DOHH2 (cell line): Measurements from ENCODE around the gene APMAP.

ENCODE experiments used
- H3F3A ChIP-seq: fragments of 200-600 bp; sonication (generic), shearing (Covaris generic); 2 replicates; pipeline ENCODE4 v1.6.0; 2016; ENCODE audit warnings: antibody characterized with exemption, mild to moderate bottlenecking; ENCODE audit not compliant: control insufficient read depth, insufficient read depth
- H3K27ac ChIP-seq: fragments of 200-600 bp; sonication (generic); 2 replicates; pipeline ENCODE4 v1.5.1; 2014; ENCODE audit warnings: low read depth, mild to moderate bottlenecking, low read length, moderate library complexity
- H3K27me3 ChIP-seq: fragments of 200-600 bp; sonication (generic); 2 replicates; pipeline ENCODE4 v1.6.1; 2014; ENCODE audit warnings: mild to moderate bottlenecking, low read length, mixed read lengths; ENCODE audit not compliant: control insufficient read depth
- H3K36me3 ChIP-seq: fragments of 200-600 bp; sonication (generic); 2 replicates; pipeline ENCODE4 v1.6.1; 2014; ENCODE audit warnings: mild to moderate bottlenecking, low read length, moderate library complexity, mixed read lengths; ENCODE audit not compliant: control insufficient read depth
- H3K4me1 ChIP-seq: fragments of 200-600 bp; sonication (generic); 2 replicates; pipeline ENCODE4 v1.6.1; 2014; ENCODE audit warnings: mild to moderate bottlenecking, low read length, mixed read lengths; ENCODE audit not compliant: control insufficient read depth
- H3K4me2 ChIP-seq: fragments of 200-600 bp; sonication (generic); 2 replicates; pipeline ENCODE4 v1.6.0; 2014; ENCODE audit warnings: mild to moderate bottlenecking, low read length, moderate library complexity
- H3K4me3 ChIP-seq: fragments of 200-600 bp; sonication (generic); 2 replicates; pipeline ENCODE4 v1.5.1; 2014; ENCODE audit warnings: mild to moderate bottlenecking, low read length, mixed read lengths
- H3K79me2 ChIP-seq: fragments of 200-600 bp; sonication (generic); 2 replicates; pipeline ENCODE4 v1.6.1; 2014; ENCODE audit warnings: mild to moderate bottlenecking, low read length, mixed read lengths; ENCODE audit not compliant: control insufficient read depth
- H3K9me2 ChIP-seq: fragments of 200-600 bp; sonication (generic); replicated peaks from 2 replicates; pipeline ENCODE4 v1.6.1; 2014; ENCODE audit warnings: mild to moderate bottlenecking, low read length, mixed read lengths; ENCODE audit not compliant: control insufficient read depth
- H3K9me3 ChIP-seq: fragments of 200-600 bp; sonication (generic); 2 replicates; pipeline ENCODE4 v1.6.1; 2014; ENCODE audit warnings: antibody characterized with exemption, low read length, mixed read lengths; ENCODE audit not compliant: control insufficient read depth, insufficient read depth
- H4K20me1 ChIP-seq: fragments of 200-600 bp; sonication (generic); 2 replicates; pipeline ENCODE4 v1.6.0; 2014; ENCODE audit warnings: low read depth, mild to moderate bottlenecking, antibody characterized with exemption, low read length, moderate library complexity; ENCODE audit not compliant: control insufficient read depth, insufficient read depth
- CTCF ChIP-seq: fragments of 200-600 bp; sonication (generic); IDR thresholded peaks from one replicate; pipeline ENCODE4 v1.5.1; 2014; ENCODE audit warnings: antibody characterized with exemption, mild to moderate bottlenecking, low read depth, low read length; ENCODE audit not compliant: poor library complexity, severe bottlenecking
- EZH2phosphoT487 ChIP-seq: fragments of 200-600 bp; sonication (generic); IDR thresholded peaks from 2 replicates; pipeline ENCODE4 v1.6.1; 2017; ENCODE audit warnings: borderline replicate concordance, mild to moderate bottlenecking, antibody characterized with exemption, low read length, moderate library complexity, mixed read lengths

APMAP gene

GRCh38 chr20:24935766-24936525 lies 56.6 kb downstream of the APMAP start:
- Histone ChIP-seq H3K4me2 (no peak overlapping the region), H3K79me2 (no peaks in the 10 kb centered on the region), H3K9me3 (no peaks in the 10 kb centered on the region), H3K4me1 (peaks cover 7% of the 10 kb centered on the region; the same call in 1 of the 2 replicates), H3K27me3 (no peaks in the 10 kb centered on the region), H3K9me2 (no peaks in the 10 kb centered on the region), H3K36me3 (no peaks in the 10 kb centered on the region), H3K4me3 (no peak overlapping the region), H4K20me1 (no peaks in the 10 kb centered on the region), H3F3A (no peaks in the 10 kb centered on the region), H3K27ac (no peak overlapping the region)
- TF ChIP-seq EZH2phosphoT487 (no peak), CTCF (no peak)

- H3K4me1 ChIP-seq = peaks cover 7% of the 10 kb centered on the region; the same call in 1 of the 2 replicates
- no peaks in the 10 kb centered on the region for H3K27me3 ChIP-seq
- TF ChIP-seq EZH2phosphoT487 (no peak), CTCF (no peak)
- no peak overlapping the region for H3K4me2 ChIP-seq
- no peaks in the 10 kb centered on the region for H3K79me2 ChIP-seq
- H3K36me3 ChIP-seq = no peaks in the 10 kb centered on the region
- H3K9me3 ChIP-seq = no peaks in the 10 kb centered on the region
- H3K27ac ChIP-seq = no peak overlapping the region
- H3K4me3 ChIP-seq = no peak overlapping the region
- H3F3A ChIP-seq = no peaks in the 10 kb centered on the region
- no peaks in the 10 kb centered on the region for H3K9me2 ChIP-seq
- H4K20me1 ChIP-seq = no peaks in the 10 kb centered on the region
Measured at GRCh38 chr20:24935140-24935539, 57.4 kb downstream of the APMAP start.

GRCh38 chr20:24934716-24935115 lies 57.8 kb downstream of the APMAP start:
- TF ChIP-seq EZH2phosphoT487 (no peak), CTCF (no peak)
- Histone ChIP-seq H3K27me3 (no peaks in the 10 kb centered on the region), H3K9me3 (no peaks in the 10 kb centered on the region), H3K4me3 (no peak overlapping the region), H3K27ac (no peak overlapping the region), H3K4me2 (no peak overlapping the region), H3K79me2 (no peaks in the 10 kb centered on the region), H3K4me1 (peaks cover 7% of the 10 kb centered on the region; the same call in 1 of the 2 replicates), H3F3A (no peaks in the 10 kb centered on the region), H3K36me3 (no peaks in the 10 kb centered on the region), H4K20me1 (no peaks in the 10 kb centered on the region), H3K9me2 (no peaks in the 10 kb centered on the region)
